ENCODE measurements around the gene COL4A2.
"Not testable (repeated sequence)": the region's sequence is repeated elsewhere in the genome, so short reads cannot be mapped to it uniquely, and the experiment has no call there.

Gene COL4A2

DNA sequence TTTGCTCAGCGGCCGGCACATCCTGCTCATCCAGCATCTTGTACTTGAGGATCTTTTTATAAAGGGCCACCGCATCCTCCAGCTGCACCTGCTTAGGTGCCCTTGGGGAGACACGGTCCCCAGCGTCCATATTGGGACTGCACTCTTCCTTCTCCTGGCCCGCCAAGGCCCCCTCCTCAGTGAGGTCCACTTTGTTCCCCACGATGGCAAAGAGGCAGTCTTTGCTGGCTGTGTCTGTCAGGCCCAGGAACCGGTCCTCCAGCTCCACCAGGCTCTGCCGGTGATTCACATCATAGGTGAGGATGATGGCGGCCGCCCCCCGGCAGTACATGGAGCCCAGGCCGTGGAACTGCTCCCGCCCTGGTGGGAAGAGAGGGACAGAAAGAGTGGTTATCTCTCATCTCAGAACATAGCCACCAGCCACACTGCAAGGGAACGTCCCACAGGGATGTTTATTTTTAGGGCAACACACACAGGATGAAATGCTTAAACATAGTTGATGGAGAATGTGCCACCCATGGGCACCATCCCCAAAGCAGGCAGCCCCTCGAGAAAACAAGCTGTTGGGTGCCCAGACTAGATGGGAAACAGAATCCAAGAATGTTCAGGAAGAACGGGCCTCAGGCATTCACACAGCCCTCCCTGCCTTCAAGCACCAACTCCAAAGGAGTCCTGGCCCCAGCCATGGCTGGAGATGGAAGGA, 216.9 kb downstream of the COL4A2 start:
- no peak for DNase-seq

DNA sequence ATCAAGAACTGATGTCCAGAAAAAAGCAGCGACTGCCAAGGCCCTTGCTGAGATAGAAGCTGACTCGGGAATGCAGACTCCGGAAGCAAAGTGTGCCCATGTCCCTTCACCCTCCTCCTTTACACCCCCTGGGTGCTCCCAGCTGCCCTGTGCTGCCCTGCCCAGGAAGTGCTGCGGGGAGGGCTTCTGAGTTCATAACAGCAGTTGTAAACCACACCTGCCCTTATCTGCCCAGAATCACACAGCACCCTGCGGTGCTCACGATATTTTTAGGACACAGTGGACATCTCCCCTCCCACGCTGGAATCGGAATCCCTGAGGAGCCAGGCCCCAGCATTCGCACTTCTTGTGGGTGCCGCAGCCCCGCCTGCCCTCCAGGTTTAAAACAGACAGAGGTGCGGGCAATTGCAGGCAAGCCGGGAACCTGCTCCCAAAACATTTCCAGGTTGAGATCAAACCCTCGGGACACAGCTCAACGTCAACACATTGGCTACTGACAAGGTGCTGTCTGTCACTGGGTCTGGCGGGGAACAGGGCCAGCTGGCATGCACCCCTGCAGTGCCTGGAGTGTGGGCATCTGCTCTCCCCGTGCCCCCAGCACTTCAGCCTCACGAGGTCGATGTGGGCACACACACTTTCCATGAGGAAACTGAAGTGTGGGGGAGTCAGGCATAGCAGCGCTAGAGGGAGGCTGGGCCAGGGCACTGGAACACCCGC, 217.6 kb downstream of the COL4A2 start:
- DNase-seq: no peak

DNA sequence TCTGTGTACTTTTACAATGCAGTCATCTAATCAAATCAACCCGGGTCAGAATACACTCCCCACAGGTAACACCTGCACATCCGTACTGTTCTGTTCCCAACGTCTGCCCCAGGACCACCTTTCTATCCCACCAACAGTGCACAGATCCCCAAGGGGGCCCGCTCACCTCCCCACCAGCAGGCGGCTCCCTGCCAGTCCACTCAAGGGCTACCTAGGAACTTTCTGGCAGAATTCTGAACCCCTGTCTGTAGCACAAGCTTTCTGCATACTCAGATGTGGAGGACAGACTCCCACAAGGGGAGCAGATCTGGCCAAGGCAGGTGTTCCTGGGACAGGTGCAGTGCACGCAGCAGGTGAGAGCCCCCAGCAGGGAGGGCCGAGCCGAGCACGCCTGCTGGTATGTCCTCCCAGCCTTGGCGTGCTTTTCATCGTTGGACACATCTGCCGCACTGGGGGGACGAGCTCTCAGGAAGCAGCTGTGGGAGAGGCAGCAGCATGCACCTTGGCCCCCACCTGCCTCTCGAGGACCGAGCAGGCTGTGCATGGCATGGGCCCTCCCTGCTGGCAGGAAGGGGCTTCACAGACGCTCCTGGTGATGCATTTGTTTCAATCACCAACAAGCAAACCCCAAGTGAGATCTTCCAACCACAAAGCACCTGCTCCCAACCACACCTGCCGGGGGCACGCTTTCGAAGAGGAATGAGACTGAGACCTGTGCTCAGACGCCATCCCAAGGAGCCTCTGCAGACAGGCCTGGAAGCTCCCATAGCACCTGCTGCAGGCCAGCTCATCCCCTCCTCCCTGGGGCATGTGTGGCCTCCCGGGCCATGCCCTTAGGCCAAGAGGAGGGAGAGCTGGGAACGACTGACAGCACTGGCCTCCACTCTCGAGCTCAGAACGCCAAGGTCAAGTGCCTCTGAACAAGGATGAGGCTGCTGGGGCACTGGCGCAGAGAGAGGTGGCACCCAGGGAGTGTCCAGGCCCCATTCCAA, 218.5 kb downstream of the COL4A2 start:
- DNase-seq: no peak

DNA sequence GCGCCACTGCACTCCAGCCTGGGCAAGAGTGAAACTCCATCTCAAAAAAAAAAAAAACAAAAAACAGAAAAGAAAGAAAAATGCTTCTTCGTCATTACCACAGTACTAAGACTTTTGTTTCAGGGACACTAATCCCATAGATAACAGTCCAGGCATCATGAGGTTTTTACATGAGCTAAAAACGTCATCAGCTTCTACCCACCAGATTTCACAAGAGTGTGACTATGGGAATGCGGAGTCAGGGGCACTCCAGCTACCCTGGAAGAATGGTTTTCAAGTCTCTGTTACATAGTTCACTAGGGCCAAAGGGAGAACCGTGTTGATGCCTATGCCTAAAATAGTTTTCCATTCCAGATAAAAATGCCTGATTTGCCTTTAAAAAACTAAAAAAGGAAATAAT, 221.3 kb downstream of the COL4A2 start:
- no peak for DNase-seq

DNA sequence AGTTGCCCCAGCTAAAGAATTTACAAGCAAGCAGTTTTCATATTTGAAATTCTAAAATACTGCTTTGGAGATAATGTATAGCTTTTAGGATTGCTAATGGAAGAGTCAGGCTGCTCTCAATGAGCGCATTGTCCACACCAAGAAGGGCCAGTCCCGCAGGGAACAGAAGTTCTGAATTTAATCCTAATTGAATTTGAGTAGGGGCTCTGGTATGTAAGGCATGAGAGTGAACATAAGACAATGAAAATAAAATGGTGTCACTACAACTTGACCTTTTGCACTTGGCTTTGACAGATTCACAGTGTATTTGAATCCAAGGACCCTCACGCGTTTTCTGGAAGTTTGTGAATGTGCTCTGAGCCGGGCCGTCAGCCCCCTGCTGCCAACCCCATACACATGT, 221.8 kb downstream of the COL4A2 start:
- no peak for DNase-seq

DNA sequence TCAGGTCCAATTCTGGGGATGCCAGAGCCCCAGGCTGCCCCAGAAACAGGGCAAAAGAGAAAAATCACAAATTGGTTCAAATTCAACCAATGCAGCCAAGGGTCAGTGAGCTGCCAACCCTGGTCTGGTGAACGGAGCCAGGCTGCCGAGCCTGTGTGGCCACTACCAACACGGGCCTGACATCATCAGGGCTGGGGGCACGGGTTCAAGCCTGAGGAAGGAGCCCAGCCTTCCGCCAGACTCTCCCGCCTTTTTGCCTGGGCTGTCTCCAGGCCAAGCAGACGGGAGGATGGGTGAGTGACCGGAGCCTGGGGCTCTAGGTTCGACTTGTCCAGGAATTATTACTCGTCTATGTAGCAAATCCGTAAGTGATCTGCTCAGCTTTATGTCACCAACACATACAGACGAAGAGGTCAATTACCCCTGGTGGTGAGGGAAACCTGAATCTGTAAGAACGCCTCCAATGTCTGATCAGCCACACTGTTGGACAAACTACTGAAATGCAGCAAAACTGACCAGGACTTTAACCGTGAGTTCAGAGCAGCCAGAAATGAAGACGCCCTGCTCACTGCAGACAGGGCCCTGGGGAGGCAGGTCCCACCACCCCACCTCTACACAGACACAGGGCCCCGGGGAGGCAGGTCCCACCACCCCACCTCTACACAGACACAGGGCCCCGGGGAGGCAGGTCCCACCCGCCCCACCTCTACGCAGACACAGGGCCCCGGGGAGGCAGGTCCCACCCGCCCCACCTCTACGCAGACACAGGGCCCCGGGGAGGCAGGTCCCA, 222.6 kb downstream of the COL4A2 start:
- DNase-seq: no peak

DNA sequence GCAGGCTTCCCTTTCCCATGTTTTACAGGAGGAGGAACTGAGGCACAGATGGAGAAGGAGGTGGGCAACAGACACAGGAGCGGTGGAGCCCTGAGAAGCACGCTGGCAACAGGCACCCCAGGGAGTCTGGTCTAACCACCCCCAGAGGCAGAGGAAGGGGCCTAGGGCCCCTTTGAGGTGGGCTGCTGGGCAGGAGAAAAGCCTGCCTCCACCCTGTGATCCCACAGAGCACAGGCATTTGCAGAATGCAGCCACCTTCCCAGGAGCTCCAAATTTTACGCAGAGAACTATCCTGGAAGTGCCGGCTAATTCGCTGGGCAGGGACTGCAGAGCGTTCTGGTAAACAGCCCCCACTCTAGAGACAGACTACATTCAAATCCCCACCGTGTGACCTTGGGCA, 224.0 kb downstream of the COL4A2 start:
- DNase-seq: no peak

DNA sequence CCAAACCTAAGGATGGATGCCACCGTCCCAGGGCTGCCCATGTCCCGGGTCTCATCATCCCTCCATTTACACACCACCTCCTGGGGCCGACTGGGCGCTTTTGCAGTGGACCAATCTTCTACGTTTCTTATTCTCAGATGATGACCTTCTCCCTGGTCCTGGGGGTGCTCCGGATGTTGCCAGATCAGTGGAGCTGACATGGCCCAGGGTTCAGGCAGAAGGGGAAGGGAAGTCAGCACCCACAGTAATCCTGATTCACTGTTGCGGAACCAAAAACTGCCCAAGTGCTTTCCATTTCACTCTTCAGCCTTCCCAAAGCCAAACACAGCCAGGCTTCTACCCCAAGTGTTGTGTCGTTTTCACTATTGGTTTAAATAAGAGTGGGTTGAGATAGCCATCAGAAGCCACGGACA, 224.6 kb downstream of the COL4A2 start:
- DNase-seq: no peak

DNA sequence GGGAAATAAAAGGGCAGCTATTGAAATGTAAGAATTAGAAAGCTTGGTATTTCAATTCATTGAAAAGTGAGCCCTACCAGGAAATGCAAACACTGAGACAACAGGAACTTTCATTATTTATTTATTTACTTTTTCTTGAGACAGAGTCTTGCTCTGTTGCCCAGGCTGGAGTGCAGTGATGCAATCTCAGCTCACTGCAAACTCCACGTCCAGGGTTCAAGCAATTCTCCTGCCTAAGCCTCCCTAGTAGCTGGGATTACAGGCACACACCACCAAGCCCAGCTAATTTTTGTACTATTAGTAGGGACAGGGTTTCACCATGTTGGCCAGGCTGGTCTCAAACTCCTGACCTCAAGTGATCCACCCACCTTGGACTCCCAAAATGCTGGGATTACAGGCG, 225.2 kb downstream of the COL4A2 start:
- DNase-seq: not testable (repeated sequence)

DNA sequence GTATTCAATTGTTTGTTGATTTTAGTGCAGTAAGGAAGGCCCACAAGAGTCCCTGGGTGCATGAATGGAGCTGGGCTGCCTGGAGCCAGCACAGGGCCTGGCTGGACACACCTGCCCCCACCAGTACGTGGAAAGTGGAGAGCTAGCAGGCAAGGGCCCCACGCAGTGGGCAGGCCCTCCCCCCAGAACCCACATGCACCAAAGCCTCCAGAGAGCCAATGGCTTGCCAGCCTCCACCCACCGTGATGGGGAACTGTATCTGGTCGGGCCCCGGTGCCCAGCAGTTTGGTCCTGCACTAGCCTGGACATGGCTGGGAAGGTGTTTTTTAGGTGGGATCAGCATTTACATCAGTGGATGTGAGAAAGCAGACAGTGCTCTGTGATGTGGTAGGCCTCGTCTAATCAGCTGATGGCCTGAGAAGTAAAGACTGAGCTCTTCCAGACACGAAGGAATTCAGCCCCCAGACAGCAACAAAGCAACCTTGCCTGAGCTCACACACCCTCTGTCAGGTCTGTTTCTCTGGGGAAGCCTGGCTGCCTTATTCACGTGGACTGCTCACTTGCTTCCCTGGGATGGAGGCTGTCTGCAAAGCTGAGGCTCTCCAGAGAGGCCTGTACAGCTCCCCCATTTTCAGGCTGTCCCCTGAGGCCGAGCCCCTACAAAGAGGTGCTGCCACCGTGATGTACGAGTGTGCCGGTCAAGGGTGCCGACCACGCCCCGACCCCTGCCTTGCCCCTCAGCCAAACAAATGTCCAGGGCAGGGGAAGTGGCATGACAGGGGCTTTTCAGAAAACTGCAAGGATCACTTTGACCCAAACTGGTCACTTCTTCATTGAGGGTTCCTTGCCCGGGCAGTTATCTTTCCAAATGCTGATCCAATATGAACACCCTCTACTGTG, 226.9 kb downstream of the COL4A2 start:
- no peak for DNase-seq

DNA sequence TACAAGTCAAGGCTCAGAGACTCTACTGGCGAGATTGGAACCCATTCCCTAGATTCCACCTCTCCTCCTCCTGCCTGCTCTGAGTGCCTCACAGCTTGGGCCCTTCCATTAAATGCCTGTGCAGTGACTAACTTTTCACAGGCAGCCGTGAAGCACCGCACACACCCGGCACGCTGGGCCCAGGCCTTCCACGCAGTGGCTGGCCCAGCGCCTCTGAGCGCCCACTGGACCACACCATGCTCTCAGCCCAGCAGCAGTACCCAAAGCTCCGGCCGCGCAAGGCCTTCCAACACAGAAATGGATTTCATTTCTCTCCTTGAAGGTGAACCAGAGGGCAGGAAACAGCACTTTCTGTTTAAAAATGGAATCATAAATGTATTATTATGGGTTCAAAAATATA, 228.4 kb downstream of the COL4A2 start:
- no peak for DNase-seq

DNA sequence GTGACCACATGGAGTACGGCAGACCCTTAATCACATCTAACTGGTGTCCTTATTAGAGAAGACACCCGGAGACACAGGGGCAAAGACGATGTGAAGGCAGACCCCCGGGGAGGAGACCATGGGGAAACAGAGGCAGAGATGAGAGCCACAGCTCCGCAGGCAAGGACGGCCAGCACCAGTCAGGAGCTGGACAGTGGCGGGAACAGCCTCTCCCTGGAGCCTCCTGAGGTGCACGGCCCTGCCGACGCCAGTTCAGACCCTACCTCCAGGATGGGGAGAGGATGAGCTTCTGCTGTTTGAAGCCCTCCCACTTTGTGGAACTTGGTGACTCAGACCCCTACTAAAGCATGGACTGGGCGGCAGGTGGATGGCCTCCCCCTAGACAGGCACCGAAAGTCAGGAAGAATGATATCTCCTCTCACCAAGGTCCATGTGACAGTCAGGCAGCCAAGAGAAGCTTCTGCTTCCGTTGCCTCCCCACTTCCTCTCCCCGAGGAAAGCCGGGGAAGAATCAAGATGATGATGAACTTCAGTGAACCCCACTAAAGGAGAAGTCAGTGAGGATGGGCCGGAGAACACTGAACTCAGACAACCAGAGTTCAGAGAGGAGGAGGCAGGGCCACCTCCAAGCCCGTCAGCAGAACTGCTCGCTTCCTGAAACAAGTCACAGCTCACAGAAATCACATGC, 229.1 kb downstream of the COL4A2 start:
- DNase-seq: no peak

DNA sequence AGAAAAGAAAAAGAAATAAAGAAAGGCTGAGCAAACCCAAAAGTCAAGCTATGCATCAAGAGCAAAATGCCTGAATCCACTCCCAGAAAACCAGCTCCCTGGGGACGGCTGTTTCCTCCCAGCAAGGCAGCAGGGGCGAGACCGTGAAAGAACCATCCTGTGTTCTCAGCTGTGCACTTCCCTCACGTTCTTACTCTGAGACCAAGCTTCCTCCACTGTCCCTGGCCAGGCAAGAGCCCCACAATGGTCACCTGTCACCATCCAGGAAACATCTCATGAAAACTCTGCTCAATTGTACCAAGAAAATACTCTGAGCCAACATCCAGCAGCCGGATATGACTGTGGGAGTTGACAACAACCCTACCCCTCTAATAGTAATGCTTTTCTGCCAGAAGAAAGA, 231.5 kb downstream of the COL4A2 start:
- DNase-seq: no peak

DNA sequence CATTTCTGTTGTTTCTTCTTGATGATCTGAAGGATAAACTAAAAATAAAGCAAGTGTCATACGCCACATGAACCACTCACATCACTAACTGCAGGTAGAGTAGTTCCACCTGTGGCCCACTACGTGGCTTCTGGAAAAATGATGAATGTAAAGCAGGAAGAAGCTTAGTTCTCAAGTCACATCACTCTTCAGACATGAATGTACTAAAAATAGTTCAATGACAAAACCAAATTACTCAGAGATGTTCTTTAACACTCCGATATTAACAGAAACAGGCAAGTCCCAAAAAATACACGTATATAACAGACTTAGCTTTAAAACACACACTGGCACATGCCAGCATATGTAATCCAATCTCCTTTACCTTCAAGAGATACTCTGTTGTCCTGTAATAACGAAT, 232.8 kb downstream of the COL4A2 start:
- no peak for DNase-seq

DNA sequence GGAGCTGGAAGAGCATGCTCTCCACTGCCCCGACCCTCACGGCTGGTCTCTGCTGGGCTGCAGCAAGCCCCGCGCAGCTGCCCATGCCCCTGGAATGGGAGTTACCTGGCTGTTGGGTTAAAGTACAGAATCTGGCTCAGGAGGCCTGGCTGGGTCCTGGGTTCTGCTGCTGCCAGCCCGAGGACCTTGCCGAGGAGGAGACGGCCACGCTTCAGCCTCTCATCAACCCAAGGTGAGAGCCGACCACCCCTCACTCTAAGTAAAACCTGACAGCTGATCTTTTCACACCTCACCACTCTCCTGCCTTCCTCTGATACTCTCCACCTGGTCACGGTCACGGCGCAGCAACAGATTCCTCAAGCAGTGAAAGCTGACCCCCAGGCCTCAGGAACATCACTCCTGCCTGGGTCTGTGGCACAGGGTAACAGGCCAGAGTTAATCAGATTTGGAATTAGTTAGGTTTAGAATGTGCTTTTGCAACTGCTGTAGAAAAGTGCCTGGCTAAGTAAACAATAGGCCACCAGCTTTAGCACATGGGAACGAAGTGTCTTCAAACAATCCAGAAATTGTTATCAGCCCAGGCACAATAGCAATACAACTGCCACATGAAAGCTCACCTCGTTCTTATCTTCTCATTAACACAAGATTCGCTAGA, 233.9 kb downstream of the COL4A2 start:
- DNase-seq: no peak

DNA sequence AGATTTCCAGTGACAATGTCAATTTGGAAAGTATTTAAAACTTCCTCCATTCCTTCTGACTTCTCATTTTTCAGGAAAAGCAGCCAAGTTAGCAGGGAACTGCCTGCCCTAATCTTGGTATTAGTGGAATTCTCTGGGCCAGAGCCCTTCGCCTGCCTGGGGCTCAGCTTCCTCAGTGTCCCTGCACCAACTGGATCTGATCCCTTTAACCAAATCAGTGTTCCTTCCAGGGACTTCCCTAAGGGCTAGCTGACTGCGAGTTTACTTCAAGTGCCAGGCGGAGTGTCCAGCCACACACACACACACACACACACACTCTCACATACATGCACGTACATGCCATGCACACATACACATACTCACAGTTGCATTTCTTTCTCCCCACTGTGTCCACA, 234.4 kb downstream of the COL4A2 start:
- DNase-seq: no peak

DNA sequence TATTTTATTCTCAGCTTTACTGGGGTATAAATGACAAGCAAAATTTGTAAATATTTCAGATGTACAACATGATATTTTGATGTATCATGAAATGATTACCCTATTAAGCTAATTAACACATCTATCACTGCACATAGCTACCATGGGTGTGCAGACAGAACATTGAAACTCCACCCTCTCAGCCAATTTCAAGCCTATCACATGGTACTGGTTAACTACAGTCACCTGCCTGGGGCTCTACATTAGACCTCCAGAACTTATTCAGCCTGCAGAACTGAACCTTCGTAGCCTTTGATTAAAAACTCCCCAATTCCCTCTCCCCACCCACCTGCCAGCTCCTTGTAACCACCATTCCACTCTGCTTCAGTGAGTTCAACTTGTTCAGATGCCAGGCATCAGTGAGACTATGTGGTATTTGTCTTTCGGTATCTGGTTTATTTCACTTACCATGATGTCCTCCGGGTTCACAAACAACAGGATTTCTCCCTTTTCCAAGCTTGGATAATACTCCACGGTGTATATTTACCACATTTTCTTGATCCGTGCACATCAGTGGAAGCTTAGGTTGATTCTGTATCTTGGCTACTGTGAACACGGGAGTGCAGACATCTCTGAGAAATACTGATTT, 235.2 kb downstream of the COL4A2 start:
- DNase-seq: no peak

DNA sequence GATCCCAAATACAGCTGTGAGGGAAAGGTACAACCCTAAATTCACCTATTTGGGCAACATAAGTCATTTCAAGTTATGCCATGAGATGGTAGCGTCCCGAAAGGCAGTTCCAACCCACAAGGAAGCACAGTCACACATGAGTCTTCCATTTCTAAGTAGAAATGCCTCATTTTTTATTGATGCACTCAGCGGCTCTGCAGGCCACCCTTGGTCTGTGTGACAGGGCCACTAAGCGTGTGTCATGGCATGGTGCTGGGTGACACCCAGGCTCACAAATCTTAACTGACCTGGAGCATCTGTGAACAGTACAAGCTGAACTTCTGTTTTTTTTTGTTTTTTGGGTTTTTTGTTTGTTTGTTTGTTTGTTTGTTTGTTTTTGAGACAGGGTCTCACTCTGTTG, 239.3 kb downstream of the COL4A2 start:
- DNase-seq: no peak

DNA sequence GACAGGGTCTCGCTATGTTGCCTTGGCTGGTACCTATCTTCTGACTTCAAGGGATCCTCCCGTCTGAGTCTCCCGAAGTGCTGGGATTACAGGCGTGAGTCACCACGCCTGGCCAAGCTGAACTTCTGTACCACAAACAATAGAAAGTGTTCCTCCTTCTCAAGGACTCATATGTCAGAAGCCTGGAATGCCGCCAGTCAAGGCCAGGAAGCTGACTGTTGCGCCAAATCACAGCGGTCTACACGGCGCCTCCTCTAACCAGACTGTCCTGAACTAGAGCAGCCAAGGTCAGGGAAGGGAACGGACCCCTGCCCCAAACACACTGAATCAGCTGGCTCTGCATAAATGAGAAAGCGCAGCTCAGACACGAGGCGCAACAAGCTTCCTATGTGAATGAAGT, 239.8 kb downstream of the COL4A2 start:
- DNase-seq: no peak
